Sigmoid colon (tissue), 7 donors: ENCODE results near the gene GRID1. TPM values are rescaled to one million over a fixed set of nuclear protein-coding genes. Genes with fewer than 3 reads are reported as not detected.

ENCODE experiments used
- DNase-seq: peaks from one replicate; pipeline ENCODE4 v3.0.0-alpha.2; 2019
- H3K27ac ChIP-seq, 4 donors: fragments of 200-600 bp; sonication (generic); one replicate each; pipeline ENCODE4 v1.5.1; 2016 to 2019; ENCODE audit warnings: mild to moderate bottlenecking in 1 of 4
- H3K27me3 ChIP-seq, 3 donors: fragments of 200-600 bp; sonication (generic); one replicate each; pipeline ENCODE4 v1.5.1; 2019; ENCODE audit warnings: mild to moderate bottlenecking in 1 of 3
- H3K36me3 ChIP-seq, 4 donors: fragments of 200-600 bp; sonication (generic); one replicate each; pipeline ENCODE4 v1.5.1; 2016 to 2019
- H3K4me1 ChIP-seq, 4 donors: fragments of 200-600 bp; sonication (generic); one replicate each; pipeline ENCODE4 v1.5.1; 2017 to 2019
- H3K4me3 ChIP-seq, 4 donors: fragments of 200-600 bp; sonication (generic); one replicate each; pipeline ENCODE4 v1.5.1; 2017 to 2019; ENCODE audit warnings: mild to moderate bottlenecking in 2 of 4, moderate library complexity in 1 of 4
- H3K9me3 ChIP-seq, 4 donors: fragments of 200-600 bp in 3 of 4; sonication (generic) in 3 of 4; one replicate each; pipeline versions ENCODE4 v1.5.1 to v1.6.1; 2013 to 2019
- CTCF ChIP-seq, 4 experiments: fragments of 450-650 bp in 3 of 4; fragments of 200-600 bp in 1 of 4; IDR thresholded peaks; one replicate each; pipeline ENCODE4 v1.5.1; 2016 to 2019; ENCODE audit warnings: antibody characterized with exemption in 4 of 4, mild to moderate bottlenecking in 3 of 4, moderate library complexity in 2 of 4
- EP300 ChIP-seq, 4 donors: sonication (generic); formaldehyde crosslinking; IDR thresholded peaks; one replicate each; pipeline ENCODE4 v1.6.1; 2017; ENCODE audit warnings: antibody characterized with exemption in 4 of 4
- POLR2A ChIP-seq, 2 donors: fragments of 450-650 bp; IDR thresholded peaks; one replicate each; pipeline ENCODE4 v1.6.1; 2016; ENCODE audit warnings: antibody characterized with exemption in 2 of 2, mild to moderate bottlenecking in 2 of 2, moderate library complexity in 2 of 2
- POLR2AphosphoS5 ChIP-seq, 4 donors: sonication (generic); formaldehyde crosslinking; IDR thresholded peaks; one replicate each; pipeline ENCODE4 v1.6.1; 2017; ENCODE audit warnings: antibody characterized with exemption in 4 of 4
- WGBS, 2 donors: extraction: QIAGEN DNeasy Blood & Tissue Kit; methylation state at CpG; one replicate each; pipeline ENCODE4 v1.1.7; 2013; 5-methylcytosine and 5-hydroxymethylcytosine counted together
- intact Hi-C: fragments of 100-400 bp; cut with DNase I; formaldehyde crosslinking; loops from one replicate; pipeline ENCODE4 v1.15.1; 2023
- polyA plus RNA-seq, 3 donors: library from polyadenylated mRNA; stranded (reverse); fragments of 200-250 nt; gene quantifications; one replicate each; pipeline ENCODE4 v1.2.3, GENCODE V29; 2013
- total RNA-seq, 4 donors: library from RNA; depleted of rRNA; stranded (reverse); fragments of >200 nt; gene quantifications; one replicate each; pipeline ENCODE4 v1.1.0, GENCODE V29; 2016
- donor health status: healthy with polysubstance abuse.
- donor health status: Bipolar disorder and iron deficiency.
- donor health status: healthy.

GRID1 gene
- total and polyA plus RNA-seq, 7 donors, result 0.66 to 4.7 (median 1.1) TPM; not detected in 2

- Histone ChIP-seq H3K4me1 (peaks cover 0 to 44% (median 33%) of the 10 kb centered on the region in 4 donors), H3K36me3 (no peaks in the 10 kb centered on the region), H3K27ac (no peak overlapping the region), H3K27me3 (peaks cover 18 to 40% (median 32%) of the 10 kb centered on the region in 3 donors), H3K4me3 (no peak overlapping the region), H3K9me3 (no peaks in the 10 kb centered on the region)
- intact Hi-C loops, result loop anchor here (10.0 kb wide), 1 partner anchor 567 kb away; no protein-coding TSS in a partner anchor
- peak; percentile 18 for DNase-seq
- WGBS, 2 donors, result 58 to 93% methylated on average over 2 of the region's 2 CpGs
- TF ChIP-seq EP300 (IDR thresholded peaks at IDR 0.05) (no peak), POLR2AphosphoS5 (IDR thresholded peaks at IDR 0.05) (no peak), POLR2A (IDR thresholded peaks at IDR 0.05) (no peak)
Observed at GRCh38 chr10:86362129-86362527, 4.5 kb downstream of the GRID1 start.

GRCh38 chr10:86361156-86362128 lies 5.2 kb downstream of the GRID1 start:
- WGBS, 2 donors, result 70 to 88% methylated on average over 5 of the region's 5 CpGs
- Histone ChIP-seq H3K27me3 (peaks cover 15 to 36% (median 29%) of the 10 kb centered on the region in 3 donors), H3K4me3 (no peak overlapping the region), H3K36me3 (no peaks in the 10 kb centered on the region), H3K9me3 (no peaks in the 10 kb centered on the region), H3K4me1 (peaks cover 0 to 39% (median 28%) of the 10 kb centered on the region in 4 donors), H3K27ac (no peak overlapping the region)
- TF ChIP-seq POLR2AphosphoS5 (IDR thresholded peaks at IDR 0.05), result no peak
- no peak for TF ChIP-seq POLR2A (IDR thresholded peaks at IDR 0.05)
- no peak for TF ChIP-seq CTCF (IDR thresholded peaks at IDR 0.05)
- no peak for TF ChIP-seq EP300 (IDR thresholded peaks at IDR 0.05)
- DNase-seq, result peak; percentile 7
- intact Hi-C loops, result loop anchor here (10.0 kb wide), 1 partner anchor 567 kb away; no protein-coding TSS in a partner anchor

- Histone ChIP-seq H3K27ac (no peak overlapping the region), H3K4me3 (no peak overlapping the region), H3K4me1 (peaks cover 0 to 34% (median 25%) of the 10 kb centered on the region in 4 donors), H3K36me3 (no peaks in the 10 kb centered on the region), H3K27me3 (peaks cover 9 to 29% (median 26%) of the 10 kb centered on the region in 3 donors), H3K9me3 (no peaks in the 10 kb centered on the region)
- peak; percentile 30 for DNase-seq
- intact Hi-C loops, result loop anchor here (10.0 kb wide), 1 partner anchor 566 kb away; no protein-coding TSS in a partner anchor
- TF ChIP-seq EP300 (IDR thresholded peaks at IDR 0.05) (no peak), POLR2AphosphoS5 (IDR thresholded peaks at IDR 0.05) (no peak), CTCF (IDR thresholded peaks at IDR 0.05) (no peak), POLR2A (IDR thresholded peaks at IDR 0.05) (no peak)
- WGBS, 2 donors, result 74 to 84% methylated on average over 5 of the region's 5 CpGs
Observed at GRCh38 chr10:86360657-86361056, 5.9 kb downstream of the GRID1 start.

- TF ChIP-seq POLR2AphosphoS5 (IDR thresholded peaks at IDR 0.05) (no peak), EP300 (IDR thresholded peaks at IDR 0.05) (no peak), CTCF (IDR thresholded peaks at IDR 0.05) (no peak)
- intact Hi-C loops, result loop anchor here (10.0 kb wide), 1 partner anchor 565 kb away; no protein-coding TSS in a partner anchor
- no peak for DNase-seq
- Histone ChIP-seq H3K27me3 (peaks cover 7 to 22% (median 19%) of the 10 kb centered on the region in 3 donors), H3K9me3 (no peaks in the 10 kb centered on the region), H3K4me3 (no peak overlapping the region), H3K4me1 (peaks cover 0 to 34% (median 21%) of the 10 kb centered on the region in 4 donors), H3K36me3 (no peaks in the 10 kb centered on the region), H3K27ac (no peak overlapping the region)
- WGBS, 2 donors, result 69 to 75% methylated on average over 1 of the region's 1 CpG
Observed at GRCh38 chr10:86359954-86360353, 6.6 kb downstream of the GRID1 start.

- no peak overlapping the region for H3K27ac ChIP-seq
- peaks cover 7 to 14% (median 11%) of the 10 kb centered on the region in 3 donors for H3K27me3 ChIP-seq
- 93 to 95% methylated on average over 7 of the region's 7 CpGs for WGBS, 2 donors
- no peaks in the 10 kb centered on the region for H3K36me3 ChIP-seq
- intact Hi-C loops, result no loop called here
- DNase-seq, result peak; percentile 34
- H3K4me3 ChIP-seq, result no peak overlapping the region
- peaks cover 0 to 27% (median 16%) of the 10 kb centered on the region in 4 donors for H3K4me1 ChIP-seq
- no peaks in the 10 kb centered on the region for H3K9me3 ChIP-seq
- no peak for TF ChIP-seq EP300 (IDR thresholded peaks at IDR 0.05)
- TF ChIP-seq POLR2AphosphoS5 (IDR thresholded peaks at IDR 0.05), result no peak
- no peak for TF ChIP-seq CTCF (IDR thresholded peaks at IDR 0.05)
- no peak for TF ChIP-seq POLR2A (IDR thresholded peaks at IDR 0.05)
Observed at GRCh38 chr10:86359111-86359510, 7.5 kb downstream of the GRID1 start.
